Activated naive CD8-positive, alpha-beta T cell treated with anti-CD3 and anti-CD28 coated beads, Interleukin-2, amount 10 ng/mL, durations not matched to agents 7 days and 5 days (primary cell): ENCODE measurements around the gene NELFB. TPM values are rescaled to one million over a fixed set of nuclear protein-coding genes. Genes with fewer than 3 reads are reported as not detected.

Experiments used
- ATAC-seq: fragments of 150-1000 bp; cut with Tn5 transposase; one replicate; pipeline ENCODE4 v1.10.0; 2021; ENCODE audit warnings: low read depth, moderate library complexity
- POLR2A ChIA-PET: fragments of 350-600 bp; sonication (Branson Sonifier 250); formaldehyde crosslinking; loops from one replicate; lab custom pipeline; 2021; ENCODE audit warnings: antibody characterized with exemption; lab: Charles Lee
- DNase-seq: peaks from one replicate; pipeline ENCODE4 v3.0.0; 2021
- H3K27ac Mint-ChIP-seq: one replicate; pipeline ENCODE4 v1.8.0; 2022; ENCODE audit warnings: mild to moderate bottlenecking, mixed read lengths
- H3K27me3 Mint-ChIP-seq: one replicate; pipeline ENCODE4 v1.8.0; 2022; ENCODE audit warnings: mild to moderate bottlenecking, moderate library complexity, mixed read lengths
- H3K36me3 Mint-ChIP-seq: one replicate; pipeline ENCODE4 v1.8.0; 2021; ENCODE audit warnings: mild to moderate bottlenecking, mixed read lengths
- H3K4me1 Mint-ChIP-seq: one replicate; pipeline ENCODE4 v1.8.0; 2021; ENCODE audit warnings: mixed read lengths
- H3K4me3 Mint-ChIP-seq: one replicate; pipeline ENCODE4 v1.8.0; 2022; ENCODE audit warnings: mild to moderate bottlenecking, moderate library complexity, mixed read lengths
- H3K9me3 Mint-ChIP-seq: one replicate; pipeline ENCODE4 v1.8.0; 2021; ENCODE audit warnings: mixed read lengths
- total RNA-seq, 2 experiments: library from RNA; stranded (reverse); gene quantifications; one replicate each; pipeline ENCODE4 v1.2.3, GENCODE V29; 2021

NELFB gene
- total RNA-seq, 2 experiments from 2014 or later, result 58.7 to 63.1 TPM

GRCh38 chr9:137306850-137307254 lies 51.7 kb downstream of the NELFB start:
- Mint-ChIP-seq H3K4me3 (no peak overlapping the region), H3K27me3 (no peaks in the 10 kb centered on the region), H3K9me3 (no peaks in the 10 kb centered on the region), H3K4me1 (peaks cover 4% of the 10 kb centered on the region), H3K36me3 (no peaks in the 10 kb centered on the region), H3K27ac (peak overlapping the region; percentile 42)
- ATAC-seq (no peak), DNase-seq (peak; percentile 39)
- POLR2A ChIA-PET, result interaction anchor here (1.1 to 1.7 kb wide), 2 partner anchors 10 to 14 kb away, joined by 8 to 16 read pairs; no protein-coding TSS in a partner anchor

GRCh38 chr9:137307255-137308056 lies 52.3 kb downstream of the NELFB start:
- Mint-ChIP-seq H3K9me3 (no peaks in the 10 kb centered on the region), H3K27ac (no peak overlapping the region), H3K4me3 (no peak overlapping the region), H3K27me3 (no peaks in the 10 kb centered on the region), H3K4me1 (peaks cover 4% of the 10 kb centered on the region), H3K36me3 (no peaks in the 10 kb centered on the region)
- DNase-seq (peak; percentile 40), ATAC-seq (no peak)
- POLR2A ChIA-PET, result interaction anchor here (1.7 kb wide), 1 partner anchor 13 kb away, joined by 8 read pairs; no protein-coding TSS in a partner anchor

- no peak for ATAC-seq
- DNase-seq, result peak; percentile 30
- POLR2A ChIA-PET, result interaction anchor here (1.4 kb wide), 1 partner anchor 12 kb away, joined by 9 read pairs; no protein-coding TSS in a partner anchor
- H3K27ac Mint-ChIP-seq, result no peak overlapping the region
- H3K4me3 Mint-ChIP-seq, result no peak overlapping the region
- H3K27me3 Mint-ChIP-seq, result no peaks in the 10 kb centered on the region
- H3K9me3 Mint-ChIP-seq, result no peaks in the 10 kb centered on the region
- no peaks in the 10 kb centered on the region for H3K36me3 Mint-ChIP-seq
- H3K4me1 Mint-ChIP-seq, result peaks cover 4% of the 10 kb centered on the region
Measured at GRCh38 chr9:137308057-137308619, 53.0 kb downstream of the NELFB start.

- Mint-ChIP-seq H3K27ac (no peak overlapping the region), H3K4me1 (peaks cover 4% of the 10 kb centered on the region), H3K27me3 (no peaks in the 10 kb centered on the region), H3K4me3 (no peak overlapping the region), H3K36me3 (no peaks in the 10 kb centered on the region), H3K9me3 (no peaks in the 10 kb centered on the region)
- peak; percentile 31 for DNase-seq
- POLR2A ChIA-PET, result interaction anchor here (1.4 kb wide), 2 partner anchors 11 kb away, joined by 4 to 9 read pairs; no protein-coding TSS in a partner anchor
- no peak for ATAC-seq
Measured at GRCh38 chr9:137309368-137310188, 54.5 kb downstream of the NELFB start.

- peak; percentile 33 for DNase-seq
- POLR2A ChIA-PET, result interaction anchor here (0.7 to 1.4 kb wide), 2 partner anchors 10 to 94 kb away, joined by 3 to 4 read pairs; no protein-coding TSS in a partner anchor
- Mint-ChIP-seq H3K4me3 (no peak overlapping the region), H3K27ac (no peak overlapping the region), H3K4me1 (peaks cover 2% of the 10 kb centered on the region), H3K36me3 (no peaks in the 10 kb centered on the region), H3K9me3 (no peaks in the 10 kb centered on the region), H3K27me3 (no peaks in the 10 kb centered on the region)
- no peak for ATAC-seq
Measured at GRCh38 chr9:137310189-137311052, 55.3 kb downstream of the NELFB start.

- no peaks in the 10 kb centered on the region for H3K9me3 Mint-ChIP-seq
- POLR2A ChIA-PET, result interaction anchor here (0.5 to 1.4 kb wide), 2 partner anchors 9 to 321 kb away, joined by 3 to 4 read pairs; no protein-coding TSS in a partner anchor
- no peak overlapping the region for H3K4me3 Mint-ChIP-seq
- no peak overlapping the region for H3K27ac Mint-ChIP-seq
- peaks cover 2% of the 10 kb centered on the region for H3K4me1 Mint-ChIP-seq
- no peak for ATAC-seq
- DNase-seq, result peak; percentile 47
- no peaks in the 10 kb centered on the region for H3K36me3 Mint-ChIP-seq
- no peaks in the 10 kb centered on the region for H3K27me3 Mint-ChIP-seq
Measured at GRCh38 chr9:137311171-137311985, 56.3 kb downstream of the NELFB start.

- Mint-ChIP-seq H3K9me3 (no peaks in the 10 kb centered on the region), H3K4me3 (no peak overlapping the region), H3K27ac (no peak overlapping the region), H3K27me3 (no peaks in the 10 kb centered on the region), H3K4me1 (peaks cover 3% of the 10 kb centered on the region), H3K36me3 (no peaks in the 10 kb centered on the region)
- DNase-seq, result peak; percentile 27
- POLR2A ChIA-PET, result interaction anchor here (0.5 kb wide), 1 partner anchor 321 kb away, joined by 3 read pairs; no protein-coding TSS in a partner anchor
- ATAC-seq, result no peak
Measured at GRCh38 chr9:137311986-137312851, 57.1 kb downstream of the NELFB start.

GRCh38 chr9:137312852-137313325 lies 57.8 kb downstream of the NELFB start:
- no peak overlapping the region for H3K4me3 Mint-ChIP-seq
- no peaks in the 10 kb centered on the region for H3K27me3 Mint-ChIP-seq
- POLR2A ChIA-PET, result no interaction called here
- ATAC-seq (no peak), DNase-seq (no peak)
- no peak overlapping the region for H3K27ac Mint-ChIP-seq
- H3K36me3 Mint-ChIP-seq, result no peaks in the 10 kb centered on the region
- peaks cover 2% of the 10 kb centered on the region for H3K4me1 Mint-ChIP-seq
- no peaks in the 10 kb centered on the region for H3K9me3 Mint-ChIP-seq

- peaks cover 2% of the 10 kb centered on the region for H3K4me1 Mint-ChIP-seq
- DNase-seq (peak; percentile 33), ATAC-seq (no peak)
- no peak overlapping the region for H3K27ac Mint-ChIP-seq
- no peaks in the 10 kb centered on the region for H3K9me3 Mint-ChIP-seq
- POLR2A ChIA-PET, result no interaction called here
- no peak overlapping the region for H3K4me3 Mint-ChIP-seq
- no peaks in the 10 kb centered on the region for H3K36me3 Mint-ChIP-seq
- H3K27me3 Mint-ChIP-seq, result no peaks in the 10 kb centered on the region
Measured at GRCh38 chr9:137313326-137313936, 58.3 kb downstream of the NELFB start.

- no peak overlapping the region for H3K4me3 Mint-ChIP-seq
- H3K9me3 Mint-ChIP-seq, result no peaks in the 10 kb centered on the region
- ATAC-seq, result no peak
- H3K27me3 Mint-ChIP-seq, result no peaks in the 10 kb centered on the region
- H3K36me3 Mint-ChIP-seq, result no peaks in the 10 kb centered on the region
- H3K27ac Mint-ChIP-seq, result no peak overlapping the region
- DNase-seq, result peak; percentile 33
- POLR2A ChIA-PET, result no interaction called here
- H3K4me1 Mint-ChIP-seq, result peaks cover 2% of the 10 kb centered on the region
Measured at GRCh38 chr9:137313956-137314560, 58.9 kb downstream of the NELFB start.
